GM12878 (cell line): Measurements from ENCODE around the gene MYO1E. TPM values are rescaled to one million over a fixed set of nuclear protein-coding genes. Genes with fewer than 3 reads are reported as not detected.

Source experiments
- ATAC-seq: fragments of 200-7000 bp; cut with Tn5 transposase; 3 replicates; pipeline ENCODE4 v1.9.1; 2020; ENCODE audit warnings: mild to moderate bottlenecking, moderate library complexity
- BruUV-seq: library from RNA; stranded (reverse); fragments of 400-500 nt; replicated peaks from 2 replicates; lab custom pipeline; 2021; lab: Mats Ljungman, UMichigan
- CTCF ChIA-PET: fragments of 300-600 bp; sonication (Branson Sonifier 250); formaldehyde crosslinking; extraction: SDS; loops from one replicate; lab custom pipeline; 2021; ENCODE audit warnings: inconsistent platforms; lab: Yijun Ruan, JAX
- POLR2A ChIA-PET: fragments of 350-600 bp; formaldehyde crosslinking; extraction: SDS; loops from one replicate; lab custom pipeline; 2021; ENCODE audit warnings: inconsistent platforms; lab: Charles Lee
- RAD21 ChIA-PET: fragments of 300-600 bp; sonication (Branson Sonifier 250); formaldehyde crosslinking; loops from one replicate; lab custom pipeline; 2023; ENCODE audit warnings: antibody characterized with exemption; ENCODE audit not compliant: unreplicated experiment; lab: Charles Lee
- SMC1A ChIA-PET: fragments of 300-600 bp; sonication (Branson Sonifier 250); formaldehyde crosslinking; loops from one replicate; lab custom pipeline; 2023; ENCODE audit not compliant: unreplicated experiment, uncharacterized antibody; lab: Charles Lee
- DNase-seq: peaks from one replicate; pipeline ENCODE4 v3.0.0-alpha.2; 2011; ENCODE audit warnings: low read depth, low spot score
- FAIRE-seq: peaks from 3 replicates; lab custom pipeline; 2011; peaks lifted over from hg19 to GRCh38; lab: Jason Lieb, UNC
- H2AFZ ChIP-seq: 2 replicates; pipeline ENCODE4 v1.6.0; 2011; ENCODE audit warnings: low read depth, low read length, control low read depth; ENCODE audit not compliant: control insufficient read depth
- H3K27ac ChIP-seq: 2 replicates; pipeline ENCODE4 v1.5.1; 2011; ENCODE audit warnings: control low read depth; ENCODE audit not compliant: control insufficient read depth, insufficient read depth
- H3K27me3 ChIP-seq, 2 experiments: replicated peaks in 1 of 2; 2 replicates each; pipeline versions ENCODE4 v1.6.0 to v1.6.1; 2011; ENCODE audit warnings: low read length in 1 of 2; ENCODE audit not compliant: control insufficient read depth in 2 of 2, insufficient read depth in 2 of 2
- H3K36me3 ChIP-seq, 2 experiments: 2 replicates each; pipeline ENCODE4 v1.5.1; 2011; ENCODE audit warnings: low read length in 1 of 2; ENCODE audit not compliant: control insufficient read depth in 2 of 2, insufficient read depth in 2 of 2
- H3K4me1 ChIP-seq: 2 replicates; pipeline ENCODE4 v1.6.1; 2011; ENCODE audit warnings: mild to moderate bottlenecking, low read length, moderate library complexity, mixed read lengths; ENCODE audit not compliant: control insufficient read depth, insufficient read depth
- H3K4me2 ChIP-seq: 2 replicates; pipeline ENCODE4 v1.6.0; 2011; ENCODE audit warnings: control low read depth; ENCODE audit not compliant: control insufficient read depth, insufficient read depth
- H3K4me3 ChIP-seq: fragments of 200-600 bp; sonication (generic); 2 replicates; pipeline ENCODE4 v1.5.1; 2016
- H3K79me2 ChIP-seq: 2 replicates; pipeline ENCODE4 v1.6.0; 2011; ENCODE audit warnings: low read length; ENCODE audit not compliant: control insufficient read depth, insufficient read depth
- H3K9ac ChIP-seq: 2 replicates; pipeline ENCODE4 v1.8.0; 2011; ENCODE audit warnings: low read length, control low read depth, mixed read lengths; ENCODE audit not compliant: control insufficient read depth, insufficient read depth
- H3K9me3 ChIP-seq: replicated peaks from 3 replicates; pipeline ENCODE4 v1.5.1; 2011; ENCODE audit warnings: mild to moderate bottlenecking, low read length; ENCODE audit not compliant: control insufficient read depth, insufficient read depth
- H4K20me1 ChIP-seq: 2 replicates; pipeline ENCODE4 v1.6.0; 2011; ENCODE audit not compliant: control insufficient read depth, insufficient read depth
- ATF7 ChIP-seq: fragments of 450-650 bp; IDR thresholded peaks from 2 replicates; pipeline ENCODE4 v1.6.1; 2016; ENCODE audit warnings: low read depth, mild to moderate bottlenecking
- CHD1 ChIP-seq: IDR thresholded peaks from 2 replicates; pipeline ENCODE4 v1.6.1; 2012; ENCODE audit warnings: low read depth, low read length, improper control_type of control experiment
- CREB1 ChIP-seq: IDR thresholded peaks from 2 replicates; pipeline ENCODE4 v1.6.1; 2012; ENCODE audit warnings: low read depth, mild to moderate bottlenecking, inconsistent platforms
- CREM ChIP-seq: IDR thresholded peaks from 2 replicates; pipeline ENCODE4 v1.6.1; 2014; ENCODE audit warnings: antibody characterized with exemption, low read depth
- ESRRA ChIP-seq: IDR thresholded peaks from 2 replicates; pipeline ENCODE4 v1.6.1; 2012; ENCODE audit warnings: mild to moderate bottlenecking, low read length, improper control_type of control experiment
- JUNB ChIP-seq: IDR thresholded peaks from 2 replicates; pipeline ENCODE4 v1.6.1; 2016; ENCODE audit warnings: antibody characterized with exemption, mild to moderate bottlenecking
- NR2F1 ChIP-seq: fragments of 450-650 bp; conservative IDR thresholded peaks from 2 replicates; pipeline ENCODE4 v1.6.1; 2017; ENCODE audit warnings: mild to moderate bottlenecking
- STAT1 ChIP-seq: fragments of 450-650 bp; conservative IDR thresholded peaks from 2 replicates; pipeline ENCODE4 v1.6.1; 2014; ENCODE audit warnings: antibody characterized with exemption, mild to moderate bottlenecking
- ZBED1 ChIP-seq: IDR thresholded peaks from 2 replicates; pipeline ENCODE4 v1.6.1; 2016; ENCODE audit warnings: borderline replicate concordance
- WGBS: methylation state at CpG from one replicate; pipeline ENCODE4 v1.1.6; 2016; ENCODE audit warnings: low lambda C conversion rate; ENCODE audit not compliant: insufficient replicate concordance, insufficient coverage; ENCODE audit errors: missing lambda C conversion rate; 5-methylcytosine and 5-hydroxymethylcytosine counted together
- in situ Hi-C: fragments of 300-500 bp; cut with MboI; formaldehyde crosslinking; loops from 9 replicates; pipeline ENCODE4 v1.14.3; 2018; ENCODE audit warnings: mixed read lengths
- intact Hi-C: fragments of 100-400 bp; cut with micrococcal nuclease; formaldehyde crosslinking; loops from one replicate; pipeline ENCODE4 v1.14.2; 2022; ENCODE audit not compliant: unreplicated experiment
- polyA plus RNA-seq, 11 experiments: library from polyadenylated mRNA; depleted of rRNA in 4 of 11; unstranded in 6 of 11; stranded (reverse) in 5 of 11; fragments of >200 nt; fragmentation: Nextera tagmentation in 4 of 11; fragmentation: Illumina TruSeq in 1 of 11; extraction: Ambion mirVana in 4 of 11; extraction: Trizol in 1 of 11; gene quantifications; 1 replicate in 1 of 11; 2 replicates in 10 of 11; pipeline versions ENCODE4 v1.2.1 to v1.2.3, GENCODE V29; 2011 to 2016; ENCODE audit warnings: inconsistent platforms in 2 of 11, missing spikeins in 2 of 11, low read depth in 1 of 11
- total RNA-seq, 4 experiments: library from RNA; depleted of rRNA in 3 of 4; stranded (reverse); fragments of >200 nt in 3 of 4; fragmentation: Illumina TruSeq in 1 of 4; extraction: Trizol in 1 of 4; gene quantifications; 2 replicates each; pipeline versions ENCODE4 v1.2.1 to v1.2.3, GENCODE V29; 2013 to 2021
- TF ChIP-seq, protein P1 (sequence below): fragments of 450-650 bp; IDR thresholded peaks from 2 replicates; pipeline ENCODE4 v1.6.1; 2017; ENCODE audit warnings: mild to moderate bottlenecking, low read depth, inconsistent platforms; ENCODE audit not compliant: poor library complexity, severe bottlenecking
- TF ChIP-seq, protein P2 (sequence below), 3 experiments: IDR thresholded peaks in 2 of 3; conservative IDR thresholded peaks in 1 of 3; 2 replicates each; pipeline ENCODE4 v1.5.1; 2011; ENCODE audit warnings: low read depth in 3 of 3, low read length in 3 of 3, mild to moderate bottlenecking in 3 of 3, control low read depth in 2 of 3, moderate library complexity in 2 of 3, inconsistent platforms in 1 of 3, mixed read lengths in 1 of 3; ENCODE audit not compliant: control insufficient read depth in 2 of 3, insufficient read depth in 1 of 3; ENCODE audit errors: extremely low read depth in 1 of 3

The MYO1E gene
- total and polyA plus RNA-seq, 10 of the 15 experiments (the other 5 are each of a cell fraction or from before 2014, with no cell fraction given): 10.3 to 266 (median 64.9) TPM

GRCh38 chr15:59367022-59367451 lies 5.6 kb downstream of the MYO1E start:
- H3K79me2 ChIP-seq: peaks cover 95% of the 10 kb centered on the region
- H3K27me3 ChIP-seq: no peaks in the 10 kb centered on the region
- BruUV-seq: no TSS peak
- H3K4me3 ChIP-seq: peak overlapping the region; percentile 75; the same call in 1 of the 2 replicates
- intact Hi-C loops (no loop called here), in situ Hi-C loops (no loop called here)
- ChIA-PET POLR2A (interaction anchor here (0.9 to 2.1 kb wide), 2 partner anchors 46 to 52 kb away, joined by 4 to 7 read pairs; no protein-coding TSS in a partner anchor), RAD21 (interaction anchor here (0.6 to 1.3 kb wide), 9 partner anchors 11 to 169 kb away, joined by 3 to 4 read pairs (median 3); no protein-coding TSS in a partner anchor), CTCF (interaction anchor here (0.8 to 2.2 kb wide), 3 partner anchors 11 to 120 kb away, joined by 3 to 8 read pairs (median 3); no protein-coding TSS in a partner anchor), SMC1A (interaction anchor here (0.7 to 2.5 kb wide), 10 partner anchors 9 to 120 kb away, joined by 3 to 7 read pairs (median 6); no protein-coding TSS in a partner anchor)
- H2AFZ ChIP-seq: no peak overlapping the region
- H3K4me1 ChIP-seq: peaks cover 10% of the 10 kb centered on the region
- no peaks in the 10 kb centered on the region; the same call in 2 of the 3 replicates for H3K9me3 ChIP-seq
- H3K9ac ChIP-seq: no peak overlapping the region
- no peak overlapping the region for H3K27ac ChIP-seq
- 93% methylated on average over 5 of the region's 5 CpGs for WGBS
- H3K4me2 ChIP-seq: peak overlapping the region; percentile 64
- H3K36me3 ChIP-seq: peaks cover 0 to 8% of the 10 kb centered on the region in 2 experiments; a peak in 2 of 4 replicates
- FAIRE-seq (no peak), ATAC-seq (no peak), DNase-seq (no peak)
- TF ChIP-seq NR2F1: no peak
- peak; percentile 57 for TF ChIP-seq JUNB
- H4K20me1 ChIP-seq: no peaks in the 10 kb centered on the region; the same call in 1 of the 2 replicates

- H3K9me3 ChIP-seq: no peaks in the 10 kb centered on the region; the same call in 2 of the 3 replicates
- peak overlapping the region; percentile 75; the same call in 1 of the 2 replicates for H3K4me3 ChIP-seq
- H4K20me1 ChIP-seq: no peaks in the 10 kb centered on the region; the same call in 1 of the 2 replicates
- FAIRE-seq: no peak
- peaks cover 0 to 8% of the 10 kb centered on the region in 2 experiments; a peak in 2 of 4 replicates for H3K36me3 ChIP-seq
- CTCF ChIA-PET: interaction anchor here (0.8 to 1.2 kb wide), 3 partner anchors 29 to 137 kb away, joined by 3 read pairs; no protein-coding TSS in a partner anchor
- peaks cover 10% of the 10 kb centered on the region for H3K4me1 ChIP-seq
- 65% methylated on average over 6 of the region's 7 CpGs for WGBS
- H3K79me2 ChIP-seq: peaks cover 94% of the 10 kb centered on the region
- H3K9ac ChIP-seq: no peak overlapping the region
- POLR2A ChIA-PET: interaction anchor here (0.6 to 2.1 kb wide), 2 partner anchors 30 to 52 kb away, joined by 4 to 7 read pairs; no protein-coding TSS in a partner anchor
- intact Hi-C loops (loop anchor here (1.0 kb wide), 1 partner anchor 35 kb away; no protein-coding TSS in a partner anchor), in situ Hi-C loops (no loop called here)
- ATAC-seq: peak; percentile 10
- no peak overlapping the region for H3K27ac ChIP-seq
- BruUV-seq: no TSS peak
- no peak for DNase-seq
- H3K27me3 ChIP-seq: no peaks in the 10 kb centered on the region
- no peak overlapping the region for H2AFZ ChIP-seq
- SMC1A ChIA-PET: interaction anchor here (0.9 to 2.5 kb wide), 9 partner anchors 9 to 119 kb away, joined by 3 to 7 read pairs (median 7); no protein-coding TSS in a partner anchor
- peak overlapping the region; percentile 64 for H3K4me2 ChIP-seq
- RAD21 ChIA-PET: interaction anchor here (0.6 to 1.7 kb wide), 9 partner anchors 8 to 169 kb away, joined by 3 to 4 read pairs (median 4); no protein-coding TSS in a partner anchor
- TF ChIP-seq CREB1 (0 out of 2 replicates have a peak, but pooled peaks have one; percentile 20), ATF7 (peak; percentile 85), STAT1 (no peak), CREM (no peak), ESRRA (no peak), ZBED1 (no peak), CHD1 (no peak)
- TF ChIP-seq, protein P1, sequence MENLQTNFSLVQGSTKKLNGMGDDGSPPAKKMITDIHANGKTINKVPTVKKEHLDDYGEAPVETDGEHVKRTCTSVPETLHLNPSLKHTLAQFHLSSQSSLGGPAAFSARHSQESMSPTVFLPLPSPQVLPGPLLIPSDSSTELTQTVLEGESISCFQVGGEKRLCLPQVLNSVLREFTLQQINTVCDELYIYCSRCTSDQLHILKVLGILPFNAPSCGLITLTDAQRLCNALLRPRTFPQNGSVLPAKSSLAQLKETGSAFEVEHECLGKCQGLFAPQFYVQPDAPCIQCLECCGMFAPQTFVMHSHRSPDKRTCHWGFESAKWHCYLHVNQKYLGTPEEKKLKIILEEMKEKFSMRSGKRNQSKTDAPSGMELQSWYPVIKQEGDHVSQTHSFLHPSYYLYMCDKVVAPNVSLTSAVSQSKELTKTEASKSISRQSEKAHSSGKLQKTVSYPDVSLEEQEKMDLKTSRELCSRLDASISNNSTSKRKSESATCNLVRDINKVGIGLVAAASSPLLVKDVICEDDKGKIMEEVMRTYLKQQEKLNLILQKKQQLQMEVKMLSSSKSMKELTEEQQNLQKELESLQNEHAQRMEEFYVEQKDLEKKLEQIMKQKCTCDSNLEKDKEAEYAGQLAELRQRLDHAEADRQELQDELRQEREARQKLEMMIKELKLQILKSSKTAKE: no peak
- TF ChIP-seq, protein P2, sequence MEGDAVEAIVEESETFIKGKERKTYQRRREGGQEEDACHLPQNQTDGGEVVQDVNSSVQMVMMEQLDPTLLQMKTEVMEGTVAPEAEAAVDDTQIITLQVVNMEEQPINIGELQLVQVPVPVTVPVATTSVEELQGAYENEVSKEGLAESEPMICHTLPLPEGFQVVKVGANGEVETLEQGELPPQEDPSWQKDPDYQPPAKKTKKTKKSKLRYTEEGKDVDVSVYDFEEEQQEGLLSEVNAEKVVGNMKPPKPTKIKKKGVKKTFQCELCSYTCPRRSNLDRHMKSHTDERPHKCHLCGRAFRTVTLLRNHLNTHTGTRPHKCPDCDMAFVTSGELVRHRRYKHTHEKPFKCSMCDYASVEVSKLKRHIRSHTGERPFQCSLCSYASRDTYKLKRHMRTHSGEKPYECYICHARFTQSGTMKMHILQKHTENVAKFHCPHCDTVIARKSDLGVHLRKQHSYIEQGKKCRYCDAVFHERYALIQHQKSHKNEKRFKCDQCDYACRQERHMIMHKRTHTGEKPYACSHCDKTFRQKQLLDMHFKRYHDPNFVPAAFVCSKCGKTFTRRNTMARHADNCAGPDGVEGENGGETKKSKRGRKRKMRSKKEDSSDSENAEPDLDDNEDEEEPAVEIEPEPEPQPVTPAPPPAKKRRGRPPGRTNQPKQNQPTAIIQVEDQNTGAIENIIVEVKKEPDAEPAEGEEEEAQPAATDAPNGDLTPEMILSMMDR (IDR thresholded peaks at IDR 0.05 in 2 of 3, conservative IDR thresholded peaks at IDR 0.05 in 1 of 3; ENCODE audit: control insufficient read depth in 2 of 3, extremely low read depth in 1 of 3, insufficient read depth in 1 of 3, low read depth in 3 of 3, low read length in 3 of 3): no peak
Measured at GRCh38 chr15:59366333-59367021, 6.2 kb downstream of the MYO1E start.
